CD1c-positive myeloid dendritic cell (primary cell): ENCODE results near the gene PTPN20.
A peak's percentile ranks its signal among the peaks of the same experiment; 100 is the strongest.
"Not testable (repeated sequence)": the region's sequence is repeated elsewhere in the genome, so short reads cannot be mapped to it uniquely, and the experiment has no call there.

Source experiments
- DNase-seq: peaks from one replicate; pipeline ENCODE4 v3.0.0-alpha.2; 2016; ENCODE audit errors: extremely low spot score

PTPN20 gene

GRCh38 chr10:46960742-46961141 lies 49.5 kb downstream of the PTPN20 start:
- not testable (repeated sequence) for DNase-seq

GRCh38 chr10:46963356-46963755 lies 52.1 kb downstream of the PTPN20 start:
- DNase-seq, result not testable (repeated sequence)

GRCh38 chr10:46967013-46967412 lies 55.8 kb downstream of the PTPN20 start:
- not testable (repeated sequence) for DNase-seq

GRCh38 chr10:46980223-46980622 lies 69.0 kb downstream of the PTPN20 start:
- DNase-seq, result not testable (repeated sequence)

GRCh38 chr10:46987233-46987924 lies 76.2 kb downstream of the PTPN20 start:
- not testable (repeated sequence) for DNase-seq

GRCh38 chr10:46992803-46993561 lies 81.8 kb downstream of the PTPN20 start:
- peak; percentile 6 for DNase-seq

GRCh38 chr10:46995234-46995633 lies 84.0 kb downstream of the PTPN20 start:
- no peak for DNase-seq

GRCh38 chr10:46998192-46998591 lies 87.0 kb downstream of the PTPN20 start:
- no peak for DNase-seq

GRCh38 chr10:46998595-46998994 lies 87.4 kb downstream of the PTPN20 start:
- no peak for DNase-seq

- no peak for DNase-seq
Observed at GRCh38 chr10:46999217-46999616, 88.0 kb downstream of the PTPN20 start.

- no peak for DNase-seq
Observed at GRCh38 chr10:47008769-47009168, 97.5 kb downstream of the PTPN20 start.

GRCh38 chr10:47009215-47009838 lies 98.1 kb downstream of the PTPN20 start:
- DNase-seq, result no peak

GRCh38 chr10:47010036-47010435 lies 98.8 kb downstream of the PTPN20 start:
- no peak for DNase-seq

GRCh38 chr10:47012214-47012613 lies 101.0 kb downstream of the PTPN20 start:
- no peak for DNase-seq

GRCh38 chr10:47013507-47014154 lies 102.4 kb downstream of the PTPN20 start:
- DNase-seq, result no peak

GRCh38 chr10:47015404-47015803 lies 104.2 kb downstream of the PTPN20 start:
- DNase-seq, result no peak

- DNase-seq, result no peak
Observed at GRCh38 chr10:47016564-47016963, 105.3 kb downstream of the PTPN20 start.

GRCh38 chr10:47018026-47018735 lies 107.0 kb downstream of the PTPN20 start:
- peak; percentile 7 for DNase-seq

GRCh38 chr10:47019155-47020145 lies 108.2 kb downstream of the PTPN20 start:
- DNase-seq, result no peak

GRCh38 chr10:47020471-47020870 lies 109.2 kb downstream of the PTPN20 start:
- peak; percentile 45 for DNase-seq
